ENCODE measurements around the gene RABL6. TPM values are rescaled to one million over a fixed set of nuclear protein-coding genes. Genes with fewer than 3 reads are reported as not detected.
A peak's percentile ranks its signal among the peaks of the same experiment; 100 is the strongest.
"Not testable (repeated sequence)": the region's sequence is repeated elsewhere in the genome, so short reads cannot be mapped to it uniquely, and the experiment has no call there.

Gene RABL6
- total and polyA plus RNA-seq, 8 donors = 50.7 to 119 (median 66.5) TPM

DNA sequence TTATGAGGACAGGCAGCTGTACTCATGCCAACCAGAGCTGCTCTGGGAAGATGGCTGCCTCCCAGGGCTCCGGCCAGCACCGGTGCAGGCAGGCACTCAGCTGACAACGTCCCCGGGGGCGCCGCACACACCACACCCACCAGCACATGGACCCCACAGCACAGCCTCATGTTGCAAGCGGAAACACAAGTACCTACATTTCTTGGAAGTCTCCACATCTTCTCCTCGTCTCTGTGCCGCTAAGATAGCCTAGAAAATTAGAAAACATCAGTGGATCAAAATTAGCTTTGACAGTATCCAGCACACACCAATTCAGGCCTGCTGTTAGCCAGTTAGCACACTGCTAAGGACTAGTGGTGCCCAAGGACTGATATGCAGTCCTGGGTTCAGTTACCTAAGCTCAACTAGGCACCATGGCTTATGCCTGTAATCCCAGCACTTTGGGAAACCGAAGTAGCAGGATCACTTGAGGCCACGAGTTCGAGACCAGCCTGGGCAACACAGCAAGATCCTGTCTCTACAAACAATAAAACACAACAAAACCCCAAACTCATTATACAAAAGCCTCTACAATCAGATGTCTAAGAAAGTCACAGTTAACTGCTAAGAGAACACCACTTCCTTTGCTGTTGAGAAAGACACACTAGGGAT, 56.0 kb downstream of the RABL6 start:
- ATAC-seq (no peak), FAIRE-seq (no peak), DNase-seq (peak in 1 of 6 donors; percentile 51)
- Histone ChIP-seq H3K4me3 (no peak overlapping the region), H3K27ac (no peak overlapping the region), H3K4me1 (peaks cover 11 to 29% (median 15%) of the 10 kb centered on the region in 3 donors), H3K36me3 (peaks cover 4 to 33% (median 24%) of the 10 kb centered on the region in 3 donors), H3K9me3 (no peaks in the 10 kb centered on the region), H3K27me3 (no peaks in the 10 kb centered on the region)
- 77 to 80% methylated on average over 12 of the region's 12 CpGs for WGBS, 2 donors
- TF ChIP-seq, protein P1, sequence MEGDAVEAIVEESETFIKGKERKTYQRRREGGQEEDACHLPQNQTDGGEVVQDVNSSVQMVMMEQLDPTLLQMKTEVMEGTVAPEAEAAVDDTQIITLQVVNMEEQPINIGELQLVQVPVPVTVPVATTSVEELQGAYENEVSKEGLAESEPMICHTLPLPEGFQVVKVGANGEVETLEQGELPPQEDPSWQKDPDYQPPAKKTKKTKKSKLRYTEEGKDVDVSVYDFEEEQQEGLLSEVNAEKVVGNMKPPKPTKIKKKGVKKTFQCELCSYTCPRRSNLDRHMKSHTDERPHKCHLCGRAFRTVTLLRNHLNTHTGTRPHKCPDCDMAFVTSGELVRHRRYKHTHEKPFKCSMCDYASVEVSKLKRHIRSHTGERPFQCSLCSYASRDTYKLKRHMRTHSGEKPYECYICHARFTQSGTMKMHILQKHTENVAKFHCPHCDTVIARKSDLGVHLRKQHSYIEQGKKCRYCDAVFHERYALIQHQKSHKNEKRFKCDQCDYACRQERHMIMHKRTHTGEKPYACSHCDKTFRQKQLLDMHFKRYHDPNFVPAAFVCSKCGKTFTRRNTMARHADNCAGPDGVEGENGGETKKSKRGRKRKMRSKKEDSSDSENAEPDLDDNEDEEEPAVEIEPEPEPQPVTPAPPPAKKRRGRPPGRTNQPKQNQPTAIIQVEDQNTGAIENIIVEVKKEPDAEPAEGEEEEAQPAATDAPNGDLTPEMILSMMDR (IDR thresholded peaks at IDR 0.05) = no peak
- intact Hi-C loops (cut with DNase I) = no loop called here

DNA sequence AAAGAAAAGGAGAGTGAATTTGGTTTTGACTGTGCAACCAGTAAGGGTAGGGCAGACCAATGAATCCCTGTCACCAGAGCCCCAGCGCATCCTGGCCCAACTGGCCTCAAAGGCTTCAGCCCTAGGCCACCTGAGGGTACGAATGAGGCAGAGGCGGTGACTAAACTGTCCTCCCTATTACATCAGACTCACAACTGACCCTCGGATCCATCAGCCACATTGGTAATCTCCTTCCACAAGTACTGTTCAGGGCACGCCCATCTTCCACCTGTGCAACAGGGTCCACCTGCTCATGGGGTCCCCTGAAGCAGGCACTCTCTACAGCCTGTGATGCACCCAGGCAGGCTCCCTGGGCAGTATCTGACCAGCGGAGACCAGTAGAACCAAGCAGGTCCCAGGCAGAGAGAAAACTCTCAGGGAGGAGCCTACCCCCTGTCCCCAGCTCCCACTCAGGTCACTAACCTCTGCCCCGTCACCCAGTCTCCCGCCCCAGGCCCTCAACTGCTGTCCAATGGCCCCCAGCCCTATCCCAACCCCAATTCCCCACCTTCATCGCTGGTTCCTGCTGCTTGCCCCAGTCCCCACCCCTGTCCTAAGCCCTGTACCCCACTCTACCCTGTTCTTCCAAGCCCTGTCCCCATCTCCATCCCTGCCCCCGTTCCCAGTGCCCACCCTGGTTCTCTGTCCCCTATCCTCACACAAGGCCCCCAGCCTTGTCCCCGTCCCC, 57.5 kb downstream of the RABL6 start:
- no peak for DNase-seq
- intact Hi-C loops (cut with DNase I) = no loop called here
- FAIRE-seq = no peak
- no peaks in the 10 kb centered on the region for H3K9me3 ChIP-seq
- TF ChIP-seq, protein P1 (IDR thresholded peaks at IDR 0.05) = no peak
- H3K27me3 ChIP-seq = no peaks in the 10 kb centered on the region
- ATAC-seq = peak in 2 of 4 donors; percentile 1 to 2
- peak overlapping the region in 2 of 4 donors; percentile 28 to 70 for H3K27ac ChIP-seq
- peak overlapping the region; percentile 63 to 77 (median 72) for H3K4me3 ChIP-seq
- 41 to 44% methylated on average over 11 of the region's 11 CpGs for WGBS, 2 donors
- peaks cover 0 to 17% (median 4%) of the 10 kb centered on the region in 3 donors for H3K4me1 ChIP-seq
- H3K36me3 ChIP-seq = peaks cover 4 to 33% (median 24%) of the 10 kb centered on the region in 3 donors

DNA sequence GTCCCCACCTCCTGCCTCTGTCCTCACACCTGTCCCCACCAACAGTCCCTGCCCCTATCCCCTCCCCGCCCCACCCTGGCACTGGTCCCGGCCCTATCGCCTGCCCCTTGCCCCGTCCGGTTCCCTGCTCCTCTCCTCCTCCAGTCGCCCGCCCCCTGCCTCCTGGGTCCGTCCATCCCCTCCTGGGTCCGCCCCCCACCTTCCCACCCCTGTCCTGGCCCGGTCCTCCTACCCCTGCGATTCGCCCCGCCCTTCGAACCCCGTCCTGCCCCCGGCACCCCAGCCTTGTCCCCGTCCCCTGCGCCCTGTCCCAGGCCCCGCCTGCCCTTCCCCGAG, 58.0 kb downstream of the RABL6 start:
- intact Hi-C loops (cut with DNase I) = no loop called here
- Histone ChIP-seq H3K9me3 (no peaks in the 10 kb centered on the region), H3K27me3 (no peaks in the 10 kb centered on the region), H3K4me3 (peak overlapping the region; percentile 63 to 77 (median 72)), H3K4me1 (peaks cover 0 to 12% (median 4%) of the 10 kb centered on the region in 3 donors), H3K27ac (peak overlapping the region; percentile 69 to 80 (median 75)), H3K36me3 (peaks cover 4 to 29% (median 24%) of the 10 kb centered on the region in 3 donors)
- ATAC-seq = peak; percentile 22 to 37 (median 30)
- DNase-seq = peak; percentile 61 to 89 (median 66)
- WGBS, 2 donors = 0 to 2% methylated on average over 4 to 20 of the region's 20 CpGs
- FAIRE-seq = no peak
- TF ChIP-seq, protein P1 (IDR thresholded peaks at IDR 0.05) = no peak

DNA sequence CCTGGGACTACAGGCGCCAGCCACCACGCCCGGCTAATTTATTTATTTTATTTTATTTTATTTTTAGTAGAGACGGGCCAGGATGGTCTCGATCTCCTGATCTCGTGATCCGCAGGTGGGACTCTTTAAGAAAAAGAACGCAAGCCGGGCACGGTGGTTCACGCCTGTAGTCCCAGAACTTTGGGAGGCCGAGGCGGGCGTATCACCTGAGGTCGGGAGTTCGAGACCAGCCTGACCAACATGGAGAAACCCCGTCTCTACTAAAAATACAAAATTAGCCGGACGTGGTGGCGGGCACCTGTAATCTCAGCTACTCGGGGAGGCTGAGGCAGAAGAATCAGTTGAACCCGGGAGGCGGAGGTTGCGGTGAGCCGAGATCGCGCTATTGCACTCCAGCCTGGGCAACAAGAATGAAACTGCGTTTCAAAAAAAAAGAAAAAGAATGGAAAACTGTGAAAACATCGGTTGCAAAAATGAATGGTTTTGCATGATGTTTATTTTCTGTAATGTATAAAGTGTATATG, 59.2 kb downstream of the RABL6 start:
- peaks cover 4 to 17% (median 17%) of the 10 kb centered on the region in 3 donors for H3K36me3 ChIP-seq
- peaks cover 0 to 12% (median 4%) of the 10 kb centered on the region in 3 donors for H3K4me1 ChIP-seq
- DNase-seq; FAIRE-seq; H3K27me3 ChIP-seq; ATAC-seq; H3K9me3 ChIP-seq; intact Hi-C loops (cut with DNase I): not testable (repeated sequence)
- WGBS, 2 donors = 80 to 89% methylated on average over 29 of the region's 29 CpGs
- H3K27ac ChIP-seq = peak overlapping the region; percentile 35 to 80 (median 74)
- peak overlapping the region; percentile 63 to 77 (median 72) for H3K4me3 ChIP-seq

DNA sequence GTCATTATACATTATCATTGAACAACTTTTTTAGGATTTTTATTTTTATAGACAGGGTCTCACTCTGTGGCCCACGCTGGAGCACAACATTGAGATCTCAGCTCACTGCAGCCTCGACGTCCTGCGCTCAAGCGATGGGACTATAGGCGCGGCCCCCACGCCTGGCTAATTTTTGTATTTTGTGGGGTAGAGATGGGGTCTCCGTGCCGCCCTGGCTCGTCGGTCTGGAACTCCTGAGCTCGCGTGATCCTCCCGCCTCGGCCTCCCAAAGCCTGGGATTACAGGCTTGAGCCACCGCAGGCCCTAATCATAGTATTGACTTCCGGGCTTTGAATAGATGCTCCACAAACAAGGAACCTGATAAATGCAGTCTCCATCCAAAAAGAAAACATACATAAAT, 59.7 kb downstream of the RABL6 start:
- H3K27me3 ChIP-seq = no peaks in the 10 kb centered on the region
- no peak overlapping the region for H3K27ac ChIP-seq
- peak in 1 of 6 donors; percentile 46 for DNase-seq
- H3K9me3 ChIP-seq = no peaks in the 10 kb centered on the region
- no peak for ATAC-seq
- intact Hi-C loops (cut with DNase I) = no loop called here
- WGBS, 2 donors = 98 to 99% methylated on average over 18 of the region's 18 CpGs
- peak overlapping the region in 1 of 4 donors; percentile 63 for H3K4me3 ChIP-seq
- FAIRE-seq = no peak
- H3K4me1 ChIP-seq = peaks cover 0 to 12% (median 4%) of the 10 kb centered on the region in 3 donors
- TF ChIP-seq, protein P1 (IDR thresholded peaks at IDR 0.05) = no peak
- peaks cover 4 to 13% (median 12%) of the 10 kb centered on the region in 3 donors for H3K36me3 ChIP-seq
